Common myeloid progenitor, CD34-positive (primary cell): ENCODE results near the gene LDB2.

Experiments
- CTCF ChIA-PET: fragments of 350-600 bp; sonication (Branson Sonifier 250); formaldehyde crosslinking; loops from one replicate; lab custom pipeline; 2021; ENCODE audit warnings: antibody characterized with exemption; lab: Charles Lee
- POLR2A ChIA-PET: fragments of 350-600 bp; sonication (Branson Sonifier 250); formaldehyde crosslinking; loops from one replicate; lab custom pipeline; 2021; ENCODE audit warnings: antibody characterized with exemption; lab: Charles Lee
- DNase-seq, 3 donors: peaks; one replicate each; pipeline versions ENCODE4 v3.0.0 to v3.0.0-alpha.2; 2013
- H3K27ac ChIP-seq, 2 experiments: 1 replicate in 1 of 2; 2 replicates in 1 of 2; pipeline ENCODE4 v1.7.0; 2013; ENCODE audit warnings: inconsistent platforms in 2 of 2, low read length in 2 of 2, mild to moderate bottlenecking in 2 of 2, low read depth in 1 of 2, moderate library complexity in 1 of 2; ENCODE audit not compliant: severe bottlenecking in 2 of 2, insufficient read depth in 1 of 2, poor library complexity in 1 of 2
- H3K27me3 ChIP-seq, 5 experiments: replicated peaks in 2 of 5; 1 replicate in 3 of 5; 2 replicates in 2 of 5; pipeline versions ENCODE4 v1.6.1 to v1.7.0; 2013; ENCODE audit warnings: low read length in 4 of 5, mild to moderate bottlenecking in 2 of 5, moderate library complexity in 2 of 5, inconsistent platforms in 1 of 5; ENCODE audit not compliant: insufficient read depth in 5 of 5, control insufficient read depth in 4 of 5
- H3K36me3 ChIP-seq, 4 experiments: 1 replicate in 2 of 4; 2 replicates in 2 of 4; pipeline versions ENCODE4 v1.6.1 to v1.7.0; 2013; ENCODE audit warnings: low read length in 3 of 4, control low read depth in 1 of 4, mild to moderate bottlenecking in 1 of 4; ENCODE audit not compliant: control insufficient read depth in 4 of 4, insufficient read depth in 4 of 4
- H3K4me1 ChIP-seq, 4 experiments: 1 replicate in 3 of 4; 2 replicates in 1 of 4; pipeline versions ENCODE4 v1.6.1 to v1.7.1; 2013; ENCODE audit warnings: low read length in 3 of 4, mild to moderate bottlenecking in 3 of 4, control low read depth in 1 of 4, inconsistent platforms in 1 of 4, moderate library complexity in 1 of 4; ENCODE audit not compliant: control insufficient read depth in 4 of 4, insufficient read depth in 4 of 4; ENCODE audit errors: control extremely low read depth in 1 of 4
- H3K4me3 ChIP-seq, 7 experiments: 1 replicate in 4 of 7; 2 replicates in 3 of 7; pipeline versions ENCODE4 v1.5.1 to v1.7.0; 2013; ENCODE audit warnings: mild to moderate bottlenecking in 7 of 7, low read length in 6 of 7, moderate library complexity in 6 of 7, inconsistent platforms in 2 of 7, low read depth in 2 of 7, control low read depth in 1 of 7; ENCODE audit not compliant: insufficient read depth in 4 of 7, control insufficient read depth in 1 of 7; ENCODE audit errors: extremely low read depth in 1 of 7
- H3K9me3 ChIP-seq, 5 experiments: 1 replicate in 4 of 5; 2 replicates in 1 of 5; pipeline versions ENCODE4 v1.6.1 to v1.7.1; 2013; ENCODE audit warnings: low read length in 4 of 5, mild to moderate bottlenecking in 2 of 5, inconsistent platforms in 1 of 5, low read depth in 1 of 5, moderate library complexity in 1 of 5; ENCODE audit not compliant: control insufficient read depth in 4 of 5, insufficient read depth in 2 of 5; ENCODE audit errors: control extremely low read depth in 1 of 5
- WGBS: methylation state at CpG from one replicate; pipeline ENCODE4 v1.1.5; 2013; ENCODE audit not compliant: insufficient coverage; 5-methylcytosine and 5-hydroxymethylcytosine counted together

The LDB2 gene

GRCh38 chr4:16483540-16483939 lies 414.9 kb downstream of the LDB2 start:
- WGBS = no CpG with 5 or more reads among the region's 5 CpGs
- CTCF ChIA-PET = no interaction called here

GRCh38 chr4:16480011-16480410 lies 418.4 kb downstream of the LDB2 start:
- ChIA-PET POLR2A (no interaction called here), CTCF (no interaction called here)
- Histone ChIP-seq H3K36me3 (no peaks in the 10 kb centered on the region), H3K27me3 (no peaks in the 10 kb centered on the region), H3K27ac (no peak overlapping the region), H3K4me3 (no peak overlapping the region), H3K4me1 (no peaks in the 10 kb centered on the region), H3K9me3 (peaks cover 0 to 5% (median 0%) of the 10 kb centered on the region in 5 experiments)
- WGBS = 74% methylated on average over 2 of the region's 2 CpGs
- no peak for DNase-seq

More at GRCh38 chr4:16483540-16483939, 414.9 kb downstream of the LDB2 start:
- H3K9me3 ChIP-seq = no peaks in the 10 kb centered on the region
- no peak for DNase-seq
- POLR2A ChIA-PET = no interaction called here
- no peaks in the 10 kb centered on the region for H3K27me3 ChIP-seq
- H3K36me3 ChIP-seq = no peaks in the 10 kb centered on the region
- no peak overlapping the region for H3K27ac ChIP-seq
- no peaks in the 10 kb centered on the region for H3K4me1 ChIP-seq
- no peak overlapping the region for H3K4me3 ChIP-seq

GRCh38 chr4:16472537-16472936 lies 425.9 kb downstream of the LDB2 start:
- Histone ChIP-seq H3K27ac (no peak overlapping the region), H3K4me1 (no peaks in the 10 kb centered on the region), H3K4me3 (no peak overlapping the region), H3K9me3 (peaks cover 2 to 10% (median 3%) of the 10 kb centered on the region in 5 experiments), H3K36me3 (no peaks in the 10 kb centered on the region), H3K27me3 (no peaks in the 10 kb centered on the region)
- WGBS = no CpG with 5 or more reads among the region's 1 CpG
- no peak for DNase-seq
- ChIA-PET POLR2A (no interaction called here), CTCF (no interaction called here)

- Histone ChIP-seq H3K4me3 (no peak overlapping the region), H3K9me3 (peaks cover 0 to 2% (median 0%) of the 10 kb centered on the region in 5 experiments), H3K27ac (no peak overlapping the region), H3K27me3 (no peaks in the 10 kb centered on the region), H3K36me3 (no peaks in the 10 kb centered on the region), H3K4me1 (no peaks in the 10 kb centered on the region)
- no peak for DNase-seq
- ChIA-PET CTCF (no interaction called here), POLR2A (no interaction called here)
- WGBS = 100% methylated on average over 2 of the region's 2 CpGs
Observed at GRCh38 chr4:16467061-16467460, 431.4 kb downstream of the LDB2 start.

GRCh38 chr4:16466581-16466980 lies 431.9 kb downstream of the LDB2 start:
- POLR2A ChIA-PET = no interaction called here
- peaks cover 0 to 1% (median 0%) of the 10 kb centered on the region in 5 experiments for H3K27me3 ChIP-seq
- CTCF ChIA-PET = no interaction called here
- no peaks in the 10 kb centered on the region for H3K4me1 ChIP-seq
- peaks cover 0 to 2% (median 0%) of the 10 kb centered on the region in 5 experiments for H3K9me3 ChIP-seq
- no peak overlapping the region for H3K4me3 ChIP-seq
- 100% methylated on average over 1 of the region's 1 CpG for WGBS
- DNase-seq = no peak
- H3K36me3 ChIP-seq = no peaks in the 10 kb centered on the region
- no peak overlapping the region for H3K27ac ChIP-seq

GRCh38 chr4:16464651-16465050 lies 433.8 kb downstream of the LDB2 start:
- ChIA-PET POLR2A (no interaction called here), CTCF (no interaction called here)
- H3K36me3 ChIP-seq = no peaks in the 10 kb centered on the region
- H3K4me3 ChIP-seq = no peak overlapping the region
- H3K27me3 ChIP-seq = peaks cover 0 to 1% (median 0%) of the 10 kb centered on the region in 5 experiments
- H3K4me1 ChIP-seq = no peaks in the 10 kb centered on the region
- WGBS = no CpG with 5 or more reads among the region's 2 CpGs
- DNase-seq = no peak
- no peak overlapping the region for H3K27ac ChIP-seq
- H3K9me3 ChIP-seq = peaks cover 0 to 2% (median 0%) of the 10 kb centered on the region in 5 experiments

- CTCF ChIA-PET = no interaction called here
- POLR2A ChIA-PET = no interaction called here
Observed at GRCh38 chr4:16462656-16463055, 435.8 kb downstream of the LDB2 start.

More at GRCh38 chr4:16462656-16463055, 435.8 kb downstream of the LDB2 start:
- Histone ChIP-seq H3K27ac (no peak overlapping the region), H3K36me3 (no peaks in the 10 kb centered on the region), H3K9me3 (peaks cover 0 to under 1% (median 0%) of the 10 kb centered on the region in 5 experiments), H3K27me3 (peaks cover 0 to 1% (median 0%) of the 10 kb centered on the region in 5 experiments), H3K4me3 (no peak overlapping the region), H3K4me1 (no peaks in the 10 kb centered on the region)
- no peak for DNase-seq
- 90% methylated on average over 2 of the region's 3 CpGs for WGBS
